A673 (cell line): ENCODE results near the gene KCNH5.

Experiments
- CTCF ChIP-seq: fragments of 300-800, 200-600 bp; sonication (generic); conservative IDR thresholded peaks from 2 replicates; pipeline ENCODE4 v1.5.1; 2017; ENCODE audit warnings: low read depth, mild to moderate bottlenecking, antibody characterized with exemption, low read length, moderate library complexity, mixed read lengths
- EZH2 ChIP-seq: fragments of 200-600 bp; sonication (generic); IDR thresholded peaks from 2 replicates; pipeline ENCODE4 v1.6.1; 2017; ENCODE audit warnings: borderline replicate concordance, low read depth, mild to moderate bottlenecking, mixed read lengths, antibody characterized with exemption, low read length; ENCODE audit not compliant: poor library complexity, severe bottlenecking

DNA sequence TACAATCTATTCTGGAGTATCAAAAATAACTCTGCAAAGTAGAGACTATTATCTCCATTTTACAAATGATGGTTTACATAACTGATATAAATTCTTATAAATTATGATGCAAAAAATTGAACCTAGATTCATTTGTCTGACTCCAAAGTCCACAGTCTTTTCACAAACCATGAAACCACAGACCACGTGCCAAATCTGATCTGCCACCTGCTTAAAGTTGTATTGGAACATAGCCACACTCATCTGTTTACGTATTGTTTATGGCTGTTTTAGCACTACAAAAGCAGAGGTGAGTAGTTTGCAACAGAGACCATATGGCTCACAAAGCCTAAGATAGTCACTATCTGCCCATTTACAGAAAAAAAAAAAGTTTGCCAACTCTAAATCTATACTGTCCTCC is 105.3 kb downstream of the KCNH5 start:
- TF ChIP-seq CTCF, result no peak
- TF ChIP-seq EZH2, result no peak
